ENCODE measurements around the gene IFNL2.
"Not testable (repeated sequence)": the region's sequence is repeated elsewhere in the genome, so short reads cannot be mapped to it uniquely, and the experiment has no call there.

The IFNL2 gene

DNA sequence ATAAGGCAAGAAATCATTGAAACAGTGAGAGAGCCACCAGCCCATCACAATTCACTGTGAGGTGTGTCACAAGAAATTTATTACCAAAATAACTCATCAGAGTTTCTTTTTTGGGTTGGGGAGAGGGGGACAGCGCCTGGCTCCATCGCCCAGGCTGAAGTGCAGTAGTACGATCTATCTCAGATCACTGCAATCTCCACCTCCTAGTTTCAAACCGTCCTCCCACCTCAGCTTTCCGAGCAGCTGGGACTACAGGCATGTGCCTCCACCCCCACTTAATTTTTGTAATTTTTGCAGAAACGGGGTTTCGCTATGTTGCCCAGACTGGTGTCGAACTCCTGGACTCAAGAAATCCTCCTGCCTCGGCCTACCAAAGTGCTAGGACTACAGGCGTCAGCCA is 31.6 kb downstream of the IFNL2 start:
- no peak overlapping the region for H3K27ac Mint-ChIP-seq
- no peak overlapping the region for H3K4me3 Mint-ChIP-seq
- H3K9me3 Mint-ChIP-seq, result no peaks in the 10 kb centered on the region
- H3K27me3 Mint-ChIP-seq, result no peaks in the 10 kb centered on the region
- peaks cover 23% of the 10 kb centered on the region for H3K4me1 Mint-ChIP-seq
- no peak for DNase-seq
- ATAC-seq, result no peak

DNA sequence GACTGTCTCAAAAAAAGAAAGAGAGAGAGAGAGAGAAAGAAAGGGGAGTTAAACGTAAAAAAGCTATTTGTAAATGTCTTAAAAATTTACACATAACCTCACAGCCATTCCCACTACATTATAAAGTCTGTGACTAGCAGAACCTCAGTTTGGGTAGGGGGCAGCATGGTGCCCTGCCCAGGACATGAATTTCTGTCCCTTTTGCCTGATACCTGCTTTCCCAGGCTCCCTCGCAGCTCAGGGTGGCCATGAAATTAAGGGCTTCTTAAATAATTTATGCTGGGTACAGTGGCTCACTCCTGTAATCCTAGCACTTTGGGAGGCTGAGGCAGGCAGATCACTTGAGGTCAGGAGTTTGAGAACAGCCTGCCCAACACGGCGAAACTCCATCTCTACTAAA is 32.8 kb downstream of the IFNL2 start:
- Mint-ChIP-seq H3K27ac (no peak overlapping the region), H3K4me3 (no peak overlapping the region), H3K4me1 (peaks cover 21% of the 10 kb centered on the region), H3K9me3 (no peaks in the 10 kb centered on the region), H3K27me3 (no peaks in the 10 kb centered on the region)
- DNase-seq (no peak), ATAC-seq (no peak)

DNA sequence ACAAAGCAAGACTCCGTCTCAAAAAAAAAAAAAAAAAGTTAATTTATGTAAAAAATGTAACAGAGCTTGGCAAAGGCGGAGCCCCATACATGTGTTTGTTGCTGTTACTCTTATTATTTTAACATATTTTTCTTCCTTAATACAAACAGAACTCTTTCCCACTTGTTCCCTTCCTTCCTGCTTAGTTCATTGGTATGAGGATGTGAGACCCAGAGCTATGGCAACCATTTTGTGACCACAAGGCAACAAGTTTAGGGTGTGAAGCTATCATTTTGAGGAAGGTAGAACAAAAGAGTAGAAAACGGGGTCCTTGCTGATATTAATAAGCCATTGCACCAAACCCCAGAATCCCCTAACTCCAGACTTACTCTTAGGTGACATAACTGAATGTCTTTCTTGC is 33.4 kb downstream of the IFNL2 start:
- Mint-ChIP-seq H3K4me3 (no peak overlapping the region), H3K4me1 (peaks cover 16% of the 10 kb centered on the region), H3K27ac (no peak overlapping the region), H3K9me3 (no peaks in the 10 kb centered on the region), H3K27me3 (no peaks in the 10 kb centered on the region)
- ATAC-seq (no peak), DNase-seq (no peak)

DNA sequence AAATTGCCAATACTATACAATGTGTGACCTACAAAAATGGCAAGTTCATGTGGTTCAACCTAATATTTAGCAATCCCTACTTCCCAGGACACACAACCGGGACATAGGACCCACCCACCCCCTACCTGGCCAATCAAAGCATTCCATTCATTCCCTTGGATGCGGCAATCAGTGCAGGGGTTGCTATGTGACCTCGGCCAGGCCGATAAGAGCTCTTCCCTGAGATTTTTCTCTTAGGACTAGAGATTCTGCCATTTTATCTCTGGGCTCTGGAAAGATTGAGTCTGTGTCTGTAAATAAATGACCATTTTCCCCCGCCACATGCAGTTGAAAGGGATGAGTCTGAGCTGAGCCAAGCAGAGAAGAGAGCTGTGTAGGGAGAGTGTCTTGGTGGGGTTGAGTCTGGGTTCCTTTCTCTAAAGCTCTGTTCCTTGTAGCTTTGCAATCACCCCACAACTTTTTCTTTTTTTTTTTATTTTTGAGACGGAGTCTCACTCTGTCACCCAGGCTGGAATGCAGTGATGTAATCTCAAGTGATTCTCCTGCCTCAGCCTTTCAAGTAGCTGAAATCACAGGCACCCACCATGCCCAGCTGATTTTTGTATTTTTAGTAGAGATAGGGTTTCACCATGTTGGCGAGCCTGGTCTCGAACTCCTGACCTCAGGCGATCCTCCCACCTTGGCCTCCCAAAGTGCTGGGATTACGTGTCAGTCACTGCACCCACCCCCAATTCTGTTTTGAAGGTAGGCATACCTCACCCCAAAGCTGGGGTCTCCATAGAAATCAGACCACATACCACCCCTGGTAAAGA is 35.4 kb downstream of the IFNL2 start:
- ATAC-seq (no peak), DNase-seq (no peak)
- Mint-ChIP-seq H3K9me3 (no peaks in the 10 kb centered on the region), H3K27me3 (no peaks in the 10 kb centered on the region), H3K4me1 (peaks cover 4% of the 10 kb centered on the region), H3K4me3 (no peak overlapping the region), H3K27ac (no peak overlapping the region)

DNA sequence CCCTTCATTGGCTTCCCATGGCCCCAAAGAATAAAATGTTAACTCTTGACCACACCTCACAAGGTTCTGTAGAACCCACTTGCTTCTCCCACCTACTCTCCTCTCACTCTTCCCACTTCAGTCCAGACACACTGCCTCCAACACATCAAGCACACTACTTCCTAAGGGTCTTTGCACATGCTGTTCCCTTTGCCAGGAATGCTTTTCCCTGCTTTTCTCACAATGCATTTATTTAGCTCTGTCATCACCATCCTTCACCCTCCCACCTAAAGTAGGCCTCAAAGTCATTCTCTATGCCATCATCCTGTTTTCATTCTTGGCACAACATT is 36.0 kb downstream of the IFNL2 start:
- Mint-ChIP-seq H3K9me3 (no peaks in the 10 kb centered on the region), H3K27ac (no peak overlapping the region), H3K4me1 (no peaks in the 10 kb centered on the region), H3K4me3 (no peak overlapping the region), H3K27me3 (no peaks in the 10 kb centered on the region)
- ATAC-seq (no peak), DNase-seq (no peak)

DNA sequence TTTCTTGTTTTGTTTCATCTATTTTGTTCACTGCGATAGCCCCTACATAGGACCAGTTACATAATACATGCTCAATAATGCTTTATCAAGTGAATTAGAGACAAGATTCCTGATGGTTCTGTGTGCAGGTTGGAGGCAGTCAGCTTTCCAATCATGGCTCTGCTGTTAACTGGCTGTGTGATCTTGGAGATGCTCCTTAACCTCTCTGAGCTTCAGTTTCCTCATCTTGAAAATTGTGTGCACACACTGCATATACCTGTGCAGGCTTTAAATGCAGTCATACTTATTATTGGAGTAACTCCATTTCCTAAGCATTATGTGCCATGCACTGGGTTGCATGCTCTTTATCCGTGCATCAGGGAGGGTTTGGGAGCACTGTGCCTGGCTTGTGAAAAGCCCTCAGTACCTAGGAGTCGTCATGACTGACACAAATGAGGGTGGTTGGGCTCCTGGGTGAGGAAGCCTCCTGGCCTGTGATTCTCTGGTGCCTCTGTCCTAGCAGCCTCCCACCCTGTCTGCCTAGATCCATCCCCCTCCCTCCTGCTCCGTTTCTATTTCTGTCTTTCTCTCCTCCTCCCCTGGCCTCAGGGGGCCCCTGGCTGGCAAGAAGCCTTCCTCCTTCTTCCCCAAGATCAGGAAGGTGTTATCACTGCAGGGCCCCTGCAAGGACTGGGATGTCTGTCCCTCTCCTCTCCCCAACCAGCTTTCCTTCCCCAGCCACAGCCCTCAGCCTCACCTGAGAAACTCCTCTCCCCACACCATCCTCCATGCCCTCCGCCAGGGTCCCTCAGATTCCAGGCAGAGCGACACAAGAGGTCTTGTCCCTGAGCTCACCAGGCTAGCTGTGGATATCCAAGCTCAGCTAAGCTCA is 36.7 kb downstream of the IFNL2 start:
- no peaks in the 10 kb centered on the region for H3K27me3 Mint-ChIP-seq
- no peak for ATAC-seq
- DNase-seq, result no peak
- H3K27ac Mint-ChIP-seq, result peak overlapping the region; percentile 5 to 20
- no peak overlapping the region for H3K4me3 Mint-ChIP-seq
- no peaks in the 10 kb centered on the region for H3K4me1 Mint-ChIP-seq
- no peaks in the 10 kb centered on the region for H3K9me3 Mint-ChIP-seq

DNA sequence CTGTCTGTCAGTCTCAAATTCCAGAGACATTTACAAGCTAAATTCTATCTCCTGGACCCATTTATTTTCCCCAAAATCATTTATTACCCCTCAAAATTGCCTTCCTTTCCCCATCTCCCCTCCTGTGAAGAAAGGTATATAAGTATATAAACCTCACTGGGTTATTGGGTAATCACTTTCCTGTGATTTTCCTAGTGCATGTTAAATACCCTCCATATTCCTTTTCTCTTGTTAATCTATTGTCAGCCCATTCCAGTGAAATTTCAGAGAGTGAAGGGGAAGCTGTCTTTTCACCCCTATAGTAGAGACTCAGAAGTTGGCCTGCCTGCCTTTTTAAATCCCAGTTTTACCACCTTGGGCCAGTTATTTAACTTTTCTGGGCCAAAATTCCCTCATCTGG is 37.9 kb downstream of the IFNL2 start:
- no peak overlapping the region for H3K27ac Mint-ChIP-seq
- no peak for ATAC-seq
- DNase-seq, result no peak
- H3K9me3 Mint-ChIP-seq, result no peaks in the 10 kb centered on the region
- H3K27me3 Mint-ChIP-seq, result no peaks in the 10 kb centered on the region
- no peak overlapping the region for H3K4me3 Mint-ChIP-seq
- H3K4me1 Mint-ChIP-seq, result no peaks in the 10 kb centered on the region

DNA sequence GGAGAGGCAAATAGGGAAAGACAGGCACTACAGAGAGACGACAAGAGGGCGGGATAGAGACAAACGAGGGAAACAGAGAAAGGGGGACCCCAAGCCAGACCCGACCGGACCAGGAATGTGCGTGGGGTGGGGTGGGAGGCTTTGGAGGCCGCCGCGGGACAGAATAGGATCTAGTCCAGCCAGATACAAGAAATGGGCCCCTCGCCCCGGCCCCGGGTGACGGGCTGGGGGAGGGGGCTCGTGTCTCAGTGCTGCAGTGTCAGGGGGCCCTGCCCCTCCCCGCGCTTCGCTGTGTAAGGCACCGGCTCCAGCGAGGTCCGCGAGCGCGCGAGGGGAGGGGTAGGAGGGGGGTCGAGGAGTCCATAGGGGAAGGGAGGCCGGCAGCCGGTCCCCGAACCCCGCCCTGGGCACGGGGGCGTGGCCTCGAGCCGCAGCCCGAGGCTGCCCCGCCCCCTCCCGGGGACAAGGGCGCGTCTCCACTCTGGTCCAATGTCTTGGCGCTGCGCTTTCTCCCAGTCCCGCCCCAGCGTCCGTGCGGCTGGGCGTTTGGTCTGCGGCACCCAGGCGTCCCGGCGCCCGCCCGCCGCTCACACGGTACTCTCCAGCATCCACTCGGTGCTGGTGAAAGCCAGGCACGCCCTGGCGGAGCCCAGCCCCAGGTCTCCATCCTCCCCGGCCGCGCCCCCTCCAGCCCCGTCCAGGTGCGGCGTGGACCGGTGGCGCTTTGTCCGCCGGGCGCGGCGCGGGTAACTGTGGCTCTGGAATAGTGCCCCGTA is 39.0 kb downstream of the IFNL2 start:
- no peaks in the 10 kb centered on the region for H3K27me3 Mint-ChIP-seq
- H3K9me3 Mint-ChIP-seq, result no peaks in the 10 kb centered on the region
- DNase-seq (no peak), ATAC-seq (peak; percentile 60)
- H3K27ac Mint-ChIP-seq, result no peak overlapping the region
- no peaks in the 10 kb centered on the region for H3K4me1 Mint-ChIP-seq
- H3K4me3 Mint-ChIP-seq, result no peak overlapping the region

DNA sequence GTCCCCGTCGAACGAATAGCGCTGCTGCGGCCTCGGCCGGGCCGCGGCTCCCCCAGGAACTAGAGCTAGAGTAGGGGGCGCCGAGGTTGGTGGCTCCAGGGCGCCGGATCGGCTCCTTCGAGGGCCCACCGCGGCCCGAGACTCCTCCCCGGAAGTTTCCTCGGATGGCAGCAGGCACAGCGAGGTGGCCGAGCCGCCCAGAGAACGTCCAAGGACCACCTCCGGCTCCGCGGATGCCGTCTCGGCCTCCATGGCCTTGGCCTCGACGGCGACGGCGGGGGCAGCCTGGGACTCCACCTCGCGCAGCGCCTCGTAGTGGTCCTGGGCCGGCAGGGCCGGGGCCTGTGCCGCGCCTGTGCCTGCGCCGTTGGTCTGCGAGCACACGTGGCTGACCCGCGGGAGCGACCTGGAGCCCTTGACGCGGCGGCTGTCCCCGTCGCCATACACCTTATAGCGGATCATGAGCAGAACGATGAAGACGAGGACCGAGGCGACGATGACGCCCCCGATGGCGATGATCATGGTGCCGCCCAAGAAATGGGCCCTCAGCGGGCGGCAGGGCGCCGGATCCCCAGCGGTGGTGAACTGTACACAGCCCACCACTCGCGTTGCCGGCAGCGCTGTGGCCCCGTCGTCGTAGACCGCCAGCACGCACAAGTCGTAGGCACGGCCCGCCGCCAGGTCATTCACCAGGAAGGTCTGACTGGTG is 39.8 kb downstream of the IFNL2 start:
- no peaks in the 10 kb centered on the region for H3K9me3 Mint-ChIP-seq
- no peak for ATAC-seq
- no peaks in the 10 kb centered on the region for H3K4me1 Mint-ChIP-seq
- H3K27me3 Mint-ChIP-seq, result no peaks in the 10 kb centered on the region
- no peak overlapping the region for H3K27ac Mint-ChIP-seq
- DNase-seq, result no peak
- no peak overlapping the region for H3K4me3 Mint-ChIP-seq

DNA sequence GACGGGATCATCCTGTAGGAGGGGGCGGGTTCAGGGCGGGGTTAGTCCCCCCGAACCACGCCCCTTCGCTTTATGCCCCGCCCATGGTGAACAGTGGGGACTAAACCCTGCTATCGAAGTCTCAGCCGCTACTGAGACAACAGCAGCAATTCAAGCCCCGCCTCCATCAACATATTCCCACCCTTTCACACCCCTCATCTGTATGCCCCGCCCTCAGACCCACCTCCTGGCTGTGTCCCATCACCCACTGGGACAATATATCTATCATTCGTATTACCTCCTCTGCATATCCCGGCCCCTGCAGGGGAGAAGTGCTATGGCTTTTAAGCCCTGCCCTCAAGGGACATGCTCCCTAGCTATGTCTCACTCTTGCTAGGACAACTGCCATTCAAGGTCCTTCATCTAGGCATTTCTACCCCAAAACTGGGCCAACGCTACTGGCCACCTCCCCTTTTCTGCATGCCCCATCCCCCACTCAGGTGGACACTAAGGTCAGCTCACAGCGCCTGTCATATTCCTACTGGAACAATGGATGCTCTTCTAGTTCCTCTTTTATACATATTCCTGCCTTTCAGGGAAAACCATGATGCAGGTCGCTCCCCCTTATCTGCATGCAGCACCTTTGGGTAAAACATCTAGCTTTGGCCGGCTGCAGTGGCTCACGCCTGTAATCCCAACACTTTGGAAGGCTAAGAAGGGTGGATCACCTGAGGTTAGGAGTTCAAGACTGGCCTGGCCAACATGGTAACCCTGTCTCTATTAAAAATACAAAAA is 40.5 kb downstream of the IFNL2 start:
- DNase-seq, result no peak
- ATAC-seq, result no peak
- Mint-ChIP-seq H3K9me3 (no peaks in the 10 kb centered on the region), H3K27me3 (no peaks in the 10 kb centered on the region), H3K4me3 (no peak overlapping the region), H3K4me1 (peaks cover 5% of the 10 kb centered on the region), H3K27ac (peak overlapping the region in 1 of 2 donors; percentile 16)

DNA sequence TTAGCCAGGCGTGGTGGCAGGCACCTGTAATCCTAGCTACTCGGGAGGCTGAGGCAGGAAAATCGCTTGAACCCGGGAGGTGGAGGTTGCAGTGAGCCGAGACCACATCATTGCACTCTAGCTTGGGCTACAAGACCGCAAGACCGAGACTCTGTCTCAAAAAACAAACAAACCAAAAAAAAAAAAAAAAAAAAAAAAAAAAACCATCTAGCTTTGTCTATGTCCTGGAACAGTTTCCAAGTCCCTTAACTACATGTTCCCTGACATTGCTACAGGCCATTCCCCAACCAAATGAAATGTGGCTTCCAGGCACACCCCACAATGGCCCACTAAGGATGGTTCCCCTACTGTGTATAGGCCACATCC is 41.1 kb downstream of the IFNL2 start:
- not testable (repeated sequence) for DNase-seq, H3K27me3 Mint-ChIP-seq, H3K4me1 Mint-ChIP-seq, H3K9me3 Mint-ChIP-seq, ATAC-seq, H3K4me3 Mint-ChIP-seq, H3K27ac Mint-ChIP-seq

DNA sequence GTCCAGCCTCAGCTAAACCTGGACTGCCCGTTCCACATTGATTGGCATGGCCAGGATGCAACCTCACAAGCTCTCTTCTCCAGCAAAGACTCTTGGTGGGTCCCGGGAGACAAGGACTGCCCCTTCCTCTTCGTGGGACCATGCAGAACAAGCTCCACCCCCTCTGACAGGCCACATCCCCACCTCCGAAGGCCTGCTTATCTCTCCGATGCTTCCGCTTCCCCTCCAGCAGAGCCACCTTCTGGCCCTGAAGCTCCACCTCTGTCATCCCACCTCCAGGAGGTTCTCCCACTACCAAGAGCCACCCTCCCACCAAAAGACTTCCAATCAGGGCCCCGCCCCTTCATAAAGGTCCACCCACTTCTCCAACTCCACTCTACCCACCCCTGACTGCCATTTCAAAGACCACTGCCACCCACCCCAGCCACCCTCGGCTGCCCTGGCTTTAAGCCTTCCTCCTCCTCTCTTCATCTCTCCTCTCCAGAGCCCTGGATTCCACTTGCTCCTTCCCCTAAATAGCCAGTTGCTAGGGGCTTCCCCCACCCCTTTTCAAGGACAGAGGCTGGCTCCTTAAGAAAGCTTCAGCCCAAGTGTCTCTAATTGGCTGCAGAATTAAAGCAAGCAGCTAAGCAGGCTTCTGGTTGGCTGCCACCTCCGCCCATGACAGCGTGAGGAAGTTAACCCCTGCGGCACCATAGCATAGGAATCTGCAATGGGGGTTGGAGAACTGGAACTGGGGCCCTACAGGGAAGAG is 42.5 kb downstream of the IFNL2 start:
- no peaks in the 10 kb centered on the region for H3K27me3 Mint-ChIP-seq
- DNase-seq, result no peak
- no peak overlapping the region for H3K4me3 Mint-ChIP-seq
- H3K4me1 Mint-ChIP-seq, result peaks cover 5% of the 10 kb centered on the region
- no peaks in the 10 kb centered on the region for H3K9me3 Mint-ChIP-seq
- no peak for ATAC-seq
- peak overlapping the region in 1 of 2 donors; percentile 72 for H3K27ac Mint-ChIP-seq

DNA sequence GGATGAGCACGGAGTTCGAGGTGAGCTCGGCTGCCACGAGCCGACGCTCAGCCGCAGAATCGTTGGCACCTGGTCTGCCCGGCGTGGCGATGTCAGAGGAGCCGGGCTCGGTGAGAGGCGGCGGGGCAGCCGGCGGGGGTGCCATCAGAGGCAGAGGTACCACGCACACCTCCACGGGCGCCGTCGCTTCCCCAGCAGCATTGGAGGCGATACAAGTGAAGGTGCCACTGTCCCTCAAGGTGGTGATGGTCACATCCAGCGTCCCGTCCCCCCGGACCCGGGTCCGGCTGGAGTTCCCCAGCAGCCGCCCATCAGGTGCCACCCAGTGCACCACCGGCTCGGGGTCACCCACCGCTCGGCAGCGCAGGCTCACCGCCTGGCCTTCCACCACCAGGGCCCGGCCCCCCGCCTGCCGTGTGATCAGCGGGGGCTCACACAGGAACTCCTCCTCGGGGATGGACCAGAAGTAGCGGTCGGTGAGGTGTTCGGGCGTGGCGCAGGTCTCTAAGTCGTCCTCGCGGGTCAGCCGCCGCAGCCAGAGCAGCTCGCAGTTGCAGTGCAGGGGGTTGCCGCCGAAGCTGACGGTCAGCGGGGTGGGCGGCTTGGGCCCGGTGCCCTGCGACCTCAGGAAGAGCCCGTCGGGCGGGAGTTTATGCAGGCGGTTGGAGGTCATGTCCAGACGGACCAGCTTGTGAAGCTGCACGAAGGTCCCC is 46.0 kb downstream of the IFNL2 start:
- Mint-ChIP-seq H3K4me1 (peaks cover 10% of the 10 kb centered on the region), H3K4me3 (no peak overlapping the region), H3K27me3 (no peaks in the 10 kb centered on the region), H3K9me3 (no peaks in the 10 kb centered on the region), H3K27ac (no peak overlapping the region)
- DNase-seq, result no peak
- ATAC-seq, result no peak

DNA sequence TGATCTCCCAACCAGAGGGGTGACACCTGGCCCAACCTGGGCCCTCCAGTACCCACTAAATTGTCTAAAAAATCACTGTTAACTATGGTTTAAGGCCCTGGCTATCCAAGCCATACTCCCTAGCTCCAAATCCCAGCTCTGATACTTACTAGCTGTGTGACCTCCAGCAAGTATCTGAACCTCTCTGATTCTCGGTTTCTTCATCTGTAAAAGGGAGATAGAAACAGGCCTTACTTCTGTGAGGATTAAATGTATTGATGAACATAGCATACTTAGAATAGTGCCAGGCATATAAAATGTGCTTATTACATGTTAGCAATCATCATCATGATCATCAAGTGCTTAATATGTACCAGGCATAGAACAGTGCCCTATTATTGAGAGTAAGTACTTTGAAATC is 47.7 kb downstream of the IFNL2 start:
- Mint-ChIP-seq H3K9me3 (no peaks in the 10 kb centered on the region), H3K27me3 (no peaks in the 10 kb centered on the region), H3K4me1 (peaks cover 24% of the 10 kb centered on the region), H3K27ac (no peak overlapping the region), H3K4me3 (no peak overlapping the region)
- ATAC-seq (no peak), DNase-seq (no peak)
